ENCODE measurements around the gene MMP24.

- TF ChIP-seq CTCF (conservative IDR thresholded peaks at IDR 0.05; ENCODE audit: low read depth, low read length) = no peak
- TF ChIP-seq EZH2 (IDR thresholded peaks at IDR 0.05; ENCODE audit: low read length, unreplicated experiment) = no peak
- TF ChIP-seq EZH2phosphoT487 (IDR thresholded peaks at IDR 0.05; ENCODE audit: borderline replicate concordance, low read length) = no peak
Measured at GRCh38 chr20:35226126-35226883, at the start of gene MMP24.

All from PC-3 (cell line).